ENCODE data around the gene NECTIN4.

The NECTIN4 gene

GRCh38 chr1:161061419-161061818, 27.9 kb downstream of the NECTIN4 start:
- DNase-seq (ENCODE audit: low read depth in 2 of 3, low spot score in 2 of 3) = no peak

- DNase-seq (ENCODE audit: low read depth in 2 of 3, low spot score in 2 of 3) = no peak
These were observed 30.1 kb downstream of the NECTIN4 start for GRCh38 chr1:161059293-161059692.

- no peak for DNase-seq (ENCODE audit: low read depth in 2 of 3, low spot score in 2 of 3)
These were observed 34.6 kb downstream of the NECTIN4 start for GRCh38 chr1:161054805-161055204.

GRCh38 chr1:161054232-161054631, 35.1 kb downstream of the NECTIN4 start:
- DNase-seq (ENCODE audit: low read depth in 2 of 3, low spot score in 2 of 3) = no peak

- no peak for DNase-seq (ENCODE audit: low read depth in 2 of 3, low spot score in 2 of 3)
These were observed 36.5 kb downstream of the NECTIN4 start for GRCh38 chr1:161052899-161053298.

GRCh38 chr1:161051219-161051618, 38.1 kb downstream of the NECTIN4 start:
- no peak for DNase-seq (ENCODE audit: low read depth in 2 of 3, low spot score in 2 of 3)

GRCh38 chr1:161048949-161049722, 40.2 kb downstream of the NECTIN4 start:
- no peak for DNase-seq (ENCODE audit: low read depth in 2 of 3, low spot score in 2 of 3)

GRCh38 chr1:161047436-161048420, 41.6 kb downstream of the NECTIN4 start:
- no peak for DNase-seq (ENCODE audit: low read depth in 2 of 3, low spot score in 2 of 3)

- DNase-seq (ENCODE audit: low read depth in 2 of 3, low spot score in 2 of 3) = no peak
These were observed 42.6 kb downstream of the NECTIN4 start for GRCh38 chr1:161046605-161047228.

- DNase-seq (ENCODE audit: low read depth in 2 of 3, low spot score in 2 of 3) = peak; percentile 76 to 85 (median 80)
These were observed 43.4 kb downstream of the NECTIN4 start, which contains the start of gene USF1 for GRCh38 chr1:161045736-161046604. USF1 (minus strand) TSS chr1:161045977; CDS start chr1:161043275, 2,702 bp downstream.

GRCh38 chr1:161044908-161045735, 44.2 kb downstream of the NECTIN4 start:
- DNase-seq (ENCODE audit: low read depth in 2 of 3, low spot score in 2 of 3) = peak in 1 of 3 experiments; percentile 36

GRCh38 chr1:161044535-161044907, 44.8 kb downstream of the NECTIN4 start:
- no peak for DNase-seq (ENCODE audit: low read depth in 2 of 3, low spot score in 2 of 3)

- no peak for DNase-seq (ENCODE audit: low read depth in 2 of 3, low spot score in 2 of 3)
These were observed 49.8 kb downstream of the NECTIN4 start for GRCh38 chr1:161039546-161039945.

- no peak for DNase-seq (ENCODE audit: low read depth in 2 of 3, low spot score in 2 of 3)
These were observed 50.2 kb downstream of the NECTIN4 start for GRCh38 chr1:161039154-161039545.

GRCh38 chr1:161038523-161039153, 50.7 kb downstream of the NECTIN4 start, which contains the start of gene TSTD1:
TSTD1 (minus strand) TSS chr1:161038964; CDS start chr1:161038889, 75 bp downstream.
- DNase-seq (ENCODE audit: low read depth in 2 of 3, low spot score in 2 of 3) = peak; percentile 61 to 74 (median 70)

GRCh38 chr1:161037661-161038522, 51.5 kb downstream of the NECTIN4 start:
- no peak for DNase-seq (ENCODE audit: low read depth in 2 of 3, low spot score in 2 of 3)

- DNase-seq (ENCODE audit: low read depth in 2 of 3, low spot score in 2 of 3) = no peak
These were observed 55.6 kb downstream of the NECTIN4 start for GRCh38 chr1:161033751-161034150.

GRCh38 chr1:161032409-161032808, 56.9 kb downstream of the NECTIN4 start:
- no peak for DNase-seq (ENCODE audit: low read depth in 2 of 3, low spot score in 2 of 3)

All from activated CD8-positive, alpha-beta memory T cell treated with anti-CD3 and anti-CD28 coated beads for 48 hours (primary cell).